A673 (cell line): Measurements from ENCODE around the gene GPR183. TPM values are rescaled to one million over a fixed set of nuclear protein-coding genes. Genes with fewer than 3 reads are reported as not detected.

Experiments
- BruUV-seq: library from RNA; stranded (reverse); fragments of 400-500 nt; replicated peaks from 2 replicates; lab custom pipeline; 2021; lab: Mats Ljungman, UMichigan
- CTCF ChIA-PET: fragments of 300-600 bp; sonication (Branson Sonifier 250); formaldehyde crosslinking; loops from one replicate; lab custom pipeline; 2022; ENCODE audit warnings: antibody characterized with exemption; lab: Charles Lee
- POLR2A ChIA-PET: fragments of 300-600 bp; sonication (Branson Sonifier 250); formaldehyde crosslinking; loops from one replicate; lab custom pipeline; 2022; ENCODE audit warnings: antibody characterized with exemption; ENCODE audit not compliant: low non-redundant PET; lab: Charles Lee
- DNase-seq: peaks from one replicate; pipeline ENCODE4 v3.0.0-alpha.2; 2015; ENCODE audit warnings: low spot score
- H3K27ac ChIP-seq: fragments of 200-600 bp; sonication (generic); 2 replicates; pipeline ENCODE4 v1.5.1; 2016; ENCODE audit warnings: mixed run types, low read depth, mild to moderate bottlenecking, mixed read lengths, antibody characterized with exemption, low read length; ENCODE audit not compliant: poor library complexity, severe bottlenecking
- H3K27me3 ChIP-seq: fragments of 200-600 bp; sonication (generic); replicated peaks from 2 replicates; pipeline ENCODE4 v1.6.1; 2017; ENCODE audit warnings: mixed run types, low read depth, mild to moderate bottlenecking, mixed read lengths, antibody characterized with exemption, low read length; ENCODE audit not compliant: insufficient read depth, poor library complexity
- H3K36me3 ChIP-seq: fragments of 200-600 bp; sonication (generic); 2 replicates; pipeline ENCODE4 v1.6.1; 2016; ENCODE audit warnings: mixed run types, mild to moderate bottlenecking, mixed read lengths, antibody characterized with exemption, low read length; ENCODE audit not compliant: insufficient read depth, poor library complexity, severe bottlenecking
- H3K4me1 ChIP-seq: fragments of 200-600 bp; sonication (generic); 2 replicates; pipeline ENCODE4 v1.6.1; 2017; ENCODE audit warnings: mixed run types, mild to moderate bottlenecking, mixed read lengths, antibody characterized with exemption, low read length; ENCODE audit not compliant: insufficient read depth, poor library complexity, severe bottlenecking
- H3K4me3 ChIP-seq: fragments of 200-600 bp; sonication (generic); 2 replicates; pipeline ENCODE4 v1.5.1; 2016; ENCODE audit warnings: low read depth, mixed run types, mild to moderate bottlenecking, mixed read lengths, low read length; ENCODE audit not compliant: poor library complexity, severe bottlenecking
- H3K9me3 ChIP-seq: fragments of 200-600 bp; sonication (generic); 2 replicates; pipeline ENCODE4 v1.6.1; 2016; ENCODE audit warnings: mixed run types, low read depth, mild to moderate bottlenecking, mixed read lengths, antibody characterized with exemption, low read length; ENCODE audit not compliant: poor library complexity, severe bottlenecking
- EZH2 ChIP-seq: fragments of 200-600 bp; sonication (generic); IDR thresholded peaks from 2 replicates; pipeline ENCODE4 v1.6.1; 2017; ENCODE audit warnings: borderline replicate concordance, low read depth, mild to moderate bottlenecking, mixed read lengths, antibody characterized with exemption, low read length; ENCODE audit not compliant: poor library complexity, severe bottlenecking
- intact Hi-C: fragments of 100-400 bp; cut with micrococcal nuclease; formaldehyde crosslinking; loops from one replicate; pipeline ENCODE4 v1.10.0; 2022; ENCODE audit not compliant: unreplicated experiment
- total RNA-seq: library from RNA; stranded (reverse); gene quantifications from 2 replicates; pipeline ENCODE4 v1.2.3, GENCODE V29; 2021
- TF ChIP-seq, protein P1 (sequence below): fragments of 300-800, 200-600 bp; sonication (generic); conservative IDR thresholded peaks from 2 replicates; pipeline ENCODE4 v1.5.1; 2017; ENCODE audit warnings: low read depth, mild to moderate bottlenecking, antibody characterized with exemption, low read length, moderate library complexity, mixed read lengths

GPR183 gene
- total RNA-seq, 1 experiment from 2014 or later: not detected

DNA sequence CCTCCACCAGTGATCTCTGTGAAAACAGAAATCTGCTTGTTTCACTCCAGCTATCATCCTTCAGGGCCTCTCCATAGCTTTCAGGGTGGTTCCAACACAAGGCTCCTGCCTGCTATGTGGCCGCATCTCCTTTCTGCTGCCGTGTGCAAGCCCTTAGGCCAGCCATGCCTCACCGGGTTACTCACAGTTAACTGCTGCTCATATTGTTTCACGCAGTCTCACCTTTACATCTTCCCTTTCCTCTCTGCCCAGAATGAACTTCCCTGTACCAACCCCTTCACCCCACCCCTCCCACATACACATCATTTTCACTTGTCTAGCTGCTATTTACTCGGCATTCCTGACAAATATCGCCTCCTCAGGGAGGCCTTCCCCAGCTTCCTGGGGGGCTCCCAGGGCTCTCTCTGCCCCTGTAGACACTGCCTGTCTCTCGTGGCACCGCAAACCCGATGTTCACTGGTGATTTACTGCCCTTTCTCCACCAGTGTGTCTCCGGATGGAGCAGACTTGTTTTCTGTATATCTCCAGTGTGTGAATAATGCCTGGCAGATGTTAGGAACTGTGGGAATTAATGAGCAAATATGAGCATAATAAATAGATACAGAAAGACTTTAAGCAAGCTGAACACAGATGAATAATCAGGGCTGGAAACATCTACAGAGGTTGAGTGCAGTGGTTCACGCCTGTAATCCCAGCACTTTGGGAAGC lies 39.3 kb upstream of the GPR183 start:
- ChIA-PET CTCF (interaction anchor here (0.6 kb wide), 1 partner anchor 9 kb away, joined by 7 read pairs; no protein-coding TSS in a partner anchor), POLR2A (no interaction called here)
- DNase-seq: no peak
- Histone ChIP-seq H3K9me3 (no peaks in the 10 kb centered on the region), H3K4me3 (no peak overlapping the region), H3K36me3 (peaks cover 2% of the 10 kb centered on the region), H3K4me1 (no peaks in the 10 kb centered on the region), H3K27ac (no peak overlapping the region), H3K27me3 (no peaks in the 10 kb centered on the region)
- intact Hi-C loops: no loop called here
- no peak for TF ChIP-seq EZH2
- TF ChIP-seq, protein P1, sequence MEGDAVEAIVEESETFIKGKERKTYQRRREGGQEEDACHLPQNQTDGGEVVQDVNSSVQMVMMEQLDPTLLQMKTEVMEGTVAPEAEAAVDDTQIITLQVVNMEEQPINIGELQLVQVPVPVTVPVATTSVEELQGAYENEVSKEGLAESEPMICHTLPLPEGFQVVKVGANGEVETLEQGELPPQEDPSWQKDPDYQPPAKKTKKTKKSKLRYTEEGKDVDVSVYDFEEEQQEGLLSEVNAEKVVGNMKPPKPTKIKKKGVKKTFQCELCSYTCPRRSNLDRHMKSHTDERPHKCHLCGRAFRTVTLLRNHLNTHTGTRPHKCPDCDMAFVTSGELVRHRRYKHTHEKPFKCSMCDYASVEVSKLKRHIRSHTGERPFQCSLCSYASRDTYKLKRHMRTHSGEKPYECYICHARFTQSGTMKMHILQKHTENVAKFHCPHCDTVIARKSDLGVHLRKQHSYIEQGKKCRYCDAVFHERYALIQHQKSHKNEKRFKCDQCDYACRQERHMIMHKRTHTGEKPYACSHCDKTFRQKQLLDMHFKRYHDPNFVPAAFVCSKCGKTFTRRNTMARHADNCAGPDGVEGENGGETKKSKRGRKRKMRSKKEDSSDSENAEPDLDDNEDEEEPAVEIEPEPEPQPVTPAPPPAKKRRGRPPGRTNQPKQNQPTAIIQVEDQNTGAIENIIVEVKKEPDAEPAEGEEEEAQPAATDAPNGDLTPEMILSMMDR: no peak
- no TSS peak for BruUV-seq

DNA sequence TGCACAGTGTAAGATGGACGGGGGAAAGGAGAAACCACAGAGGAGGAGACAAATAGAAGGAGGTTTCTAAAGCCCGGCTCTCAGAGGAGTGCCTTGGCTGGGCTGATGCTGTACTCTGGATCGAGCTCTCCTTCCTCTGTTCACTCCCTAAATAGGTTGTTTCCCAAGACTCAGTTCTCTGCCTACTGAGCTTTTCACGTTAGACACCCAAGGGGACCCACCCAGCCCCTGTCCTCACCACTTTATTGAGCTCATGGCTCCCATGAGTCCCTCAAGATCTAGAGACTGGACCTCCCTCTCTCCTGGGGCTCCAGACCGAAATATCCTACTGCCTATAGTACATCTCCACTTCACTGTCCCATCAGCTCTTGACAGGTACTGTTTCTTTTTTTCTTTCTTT lies 38.1 kb upstream of the GPR183 start:
- Histone ChIP-seq H3K36me3 (peaks cover 8% of the 10 kb centered on the region), H3K9me3 (no peaks in the 10 kb centered on the region), H3K27me3 (no peaks in the 10 kb centered on the region), H3K27ac (no peak overlapping the region), H3K4me1 (no peaks in the 10 kb centered on the region), H3K4me3 (no peak overlapping the region)
- BruUV-seq: no TSS peak
- intact Hi-C loops: no loop called here
- ChIA-PET CTCF (no interaction called here), POLR2A (no interaction called here)
- DNase-seq: no peak
- no peak for TF ChIP-seq EZH2
- TF ChIP-seq, protein P1: no peak

DNA sequence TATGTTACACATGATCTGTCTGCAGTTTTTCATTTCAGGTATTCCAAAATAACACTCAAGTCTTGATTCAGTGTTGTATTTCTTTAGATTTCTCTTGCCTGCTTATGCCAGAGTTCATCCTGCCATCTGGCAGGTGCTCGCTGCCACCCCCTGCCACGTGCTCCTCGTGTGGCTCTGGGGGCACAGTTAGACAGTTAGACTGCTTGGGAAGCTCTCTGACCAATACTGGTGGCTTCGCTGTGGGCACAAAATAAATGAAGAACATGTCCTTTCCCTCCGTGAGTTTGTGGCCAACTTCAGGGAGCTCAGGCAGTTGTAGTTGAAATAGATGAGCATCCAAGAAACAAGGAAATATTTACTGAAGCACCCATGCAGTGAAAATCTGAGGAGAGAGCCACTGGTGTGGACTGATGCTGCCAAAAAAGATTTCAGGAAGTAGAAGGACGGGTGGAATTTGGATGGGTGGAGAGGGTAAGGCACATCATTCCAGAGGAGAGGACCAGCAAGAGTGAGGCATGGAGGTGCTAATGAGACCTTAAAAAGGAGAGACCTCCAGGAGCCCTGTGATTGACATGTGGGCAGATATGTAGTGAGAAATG lies 37.5 kb upstream of the GPR183 start:
- CTCF ChIA-PET: no interaction called here
- Histone ChIP-seq H3K9me3 (no peaks in the 10 kb centered on the region), H3K4me3 (no peak overlapping the region), H3K27ac (no peak overlapping the region), H3K4me1 (no peaks in the 10 kb centered on the region), H3K27me3 (no peaks in the 10 kb centered on the region), H3K36me3 (peaks cover 8% of the 10 kb centered on the region)
- TF ChIP-seq EZH2: no peak
- TF ChIP-seq, protein P1: no peak
- intact Hi-C loops: no loop called here
- DNase-seq: no peak
- BruUV-seq: no TSS peak
- POLR2A ChIA-PET: no interaction called here
